Activated CD8-positive, alpha-beta memory T cell treated with anti-CD3 and anti-CD28 coated beads, Interleukin-2, amount 50 U/mL, for 4 hours (primary cell): Measurements from ENCODE around the gene PHF23.

Experiments
- DNase-seq: peaks from one replicate; pipeline ENCODE4 v3.0.0-alpha.2; 2020

The PHF23 gene

DNA sequence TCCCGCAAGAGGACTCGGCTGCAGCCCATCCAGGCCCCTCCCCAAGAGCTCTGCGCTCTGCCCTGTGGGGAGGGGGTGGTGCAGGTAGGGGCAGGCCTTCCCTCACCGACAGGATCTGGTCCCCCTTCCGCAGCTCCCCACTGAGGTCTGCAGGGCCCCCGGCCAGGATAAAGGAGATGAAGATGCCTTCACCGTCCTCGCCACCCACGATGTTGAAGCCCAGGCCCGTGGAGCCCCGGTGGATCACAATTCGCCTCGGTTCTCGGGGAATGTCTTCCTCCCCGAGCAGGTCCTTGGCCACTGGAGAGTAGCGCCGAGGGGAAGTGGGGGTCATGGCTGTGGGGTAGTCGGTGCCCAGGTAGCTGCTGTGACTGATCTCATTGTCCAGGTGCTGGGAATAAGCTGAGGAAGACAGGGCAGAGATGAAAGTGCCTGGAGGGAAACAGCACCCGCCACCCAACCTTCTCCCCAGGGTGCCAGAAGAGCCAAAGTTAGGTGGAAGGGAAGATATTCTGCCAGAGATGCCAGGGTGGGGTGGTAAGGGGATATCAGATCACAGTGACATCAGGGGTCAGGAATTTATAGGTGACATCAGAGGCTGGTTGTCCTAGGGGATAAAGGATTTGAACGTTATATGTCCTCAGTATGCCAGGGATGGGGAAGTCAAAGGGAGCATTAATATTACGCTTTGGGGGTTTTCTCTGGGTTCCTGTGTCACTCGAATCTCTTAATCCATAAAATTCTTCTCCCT is 42.4 kb downstream of the PHF23 start:
- DNase-seq, result no peak

DNA sequence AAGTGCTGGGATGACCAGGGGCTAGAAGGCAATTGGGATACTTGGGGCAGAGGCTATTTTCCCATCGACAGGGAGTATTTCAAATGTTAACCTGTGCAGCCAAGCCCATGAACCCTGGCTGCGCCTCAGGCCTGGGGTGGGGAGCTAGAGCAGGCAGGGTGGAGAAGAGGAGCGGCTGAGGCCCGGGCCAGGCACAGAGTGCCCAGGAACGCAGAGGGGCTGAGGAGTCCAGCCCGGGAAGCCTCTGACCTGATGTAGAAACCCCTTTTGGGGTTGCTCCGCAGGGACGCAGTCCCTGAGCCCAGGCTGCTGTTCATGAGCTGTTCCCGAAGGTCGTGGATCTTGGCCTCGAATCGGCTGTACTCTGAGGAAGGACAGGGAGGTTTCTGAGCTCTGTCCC is 43.3 kb downstream of the PHF23 start:
- DNase-seq, result no peak

DNA sequence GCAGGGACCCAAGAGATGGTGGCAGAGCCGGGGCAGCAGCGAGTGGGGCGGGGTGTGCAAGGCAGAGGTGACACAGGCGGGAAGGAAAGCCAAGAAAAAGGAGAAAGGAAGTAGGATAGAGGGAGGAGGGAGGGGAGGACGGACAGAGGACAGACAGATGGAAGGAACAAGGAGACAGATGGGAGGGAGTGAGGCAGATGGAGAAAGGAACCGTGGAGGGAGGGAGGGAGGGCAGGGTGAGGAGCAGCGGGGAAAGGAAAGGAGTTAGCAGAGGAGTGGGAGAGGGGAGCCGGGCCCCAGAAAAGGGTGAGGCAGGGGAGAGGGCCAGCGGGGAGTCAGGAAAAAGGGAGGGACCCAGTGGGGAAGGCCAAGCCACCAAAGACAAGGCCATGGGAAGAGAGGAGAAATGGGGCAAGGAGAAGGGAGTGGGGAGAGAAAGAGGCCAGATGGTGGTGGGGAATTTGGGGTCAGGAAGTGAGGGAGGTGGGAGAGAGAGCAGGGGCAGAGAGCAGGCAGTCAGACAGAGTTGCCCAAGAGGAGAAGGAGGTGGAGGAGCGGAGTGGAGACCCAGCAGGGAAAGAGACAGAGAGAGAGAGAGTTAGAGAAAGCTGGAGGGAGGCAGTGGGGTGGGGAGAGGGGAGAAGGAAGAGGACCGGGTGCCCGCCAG is 46.9 kb downstream of the PHF23 start:
- DNase-seq, result no peak

DNA sequence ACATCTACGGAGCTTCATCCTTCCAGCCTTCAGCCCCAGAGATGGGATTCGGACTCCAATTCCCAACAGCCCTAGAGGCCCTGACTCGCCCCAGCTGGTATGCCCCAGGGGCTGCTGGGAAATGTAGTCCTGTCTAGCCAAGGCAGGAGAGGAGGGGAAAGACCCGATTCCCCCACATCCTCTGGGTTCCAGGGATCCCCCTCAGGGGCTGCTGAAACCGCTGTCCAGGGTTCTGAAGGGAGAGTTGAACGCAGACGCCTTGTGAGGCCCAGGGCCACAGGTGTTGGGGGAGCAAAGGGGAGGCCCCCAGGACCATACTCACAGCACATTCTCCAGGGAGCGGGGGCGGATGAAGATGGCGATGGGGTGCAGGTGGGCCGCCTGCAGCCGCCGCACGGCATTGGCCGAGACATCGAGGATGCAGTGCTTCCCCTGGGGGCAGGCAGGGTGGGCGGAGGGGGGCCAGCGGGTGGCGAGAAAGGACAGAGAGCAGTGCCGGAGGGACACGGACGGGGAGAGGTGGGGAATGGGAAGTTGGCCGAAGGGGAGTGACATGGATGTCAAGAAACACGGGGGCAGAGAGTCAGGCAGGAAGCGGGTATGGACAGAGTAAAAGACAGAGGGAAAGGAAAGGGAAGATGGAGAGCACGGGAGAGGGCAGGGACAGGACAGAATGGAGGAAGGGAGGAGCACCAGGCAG is 47.5 kb downstream of the PHF23 start:
- no peak for DNase-seq

DNA sequence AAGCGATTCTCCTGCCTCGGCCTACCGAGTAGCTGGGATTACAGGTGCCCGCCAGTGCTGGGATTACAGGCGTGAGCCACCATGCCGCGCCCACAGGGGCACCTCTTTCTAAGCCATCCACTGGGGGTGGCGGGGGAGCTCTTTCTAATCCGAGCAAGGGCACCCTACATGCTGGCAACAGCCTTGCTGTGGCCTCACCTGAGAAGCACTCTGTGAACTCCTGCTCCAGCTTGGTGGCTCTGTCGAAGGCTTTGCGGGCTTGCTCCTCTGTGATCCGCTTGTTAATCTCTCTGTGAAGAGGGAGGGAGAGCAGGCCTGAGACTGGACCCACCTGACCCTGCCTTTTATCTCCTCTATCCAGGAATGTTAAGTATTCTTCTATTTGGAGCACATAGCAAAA is 48.2 kb downstream of the PHF23 start:
- DNase-seq, result no peak

DNA sequence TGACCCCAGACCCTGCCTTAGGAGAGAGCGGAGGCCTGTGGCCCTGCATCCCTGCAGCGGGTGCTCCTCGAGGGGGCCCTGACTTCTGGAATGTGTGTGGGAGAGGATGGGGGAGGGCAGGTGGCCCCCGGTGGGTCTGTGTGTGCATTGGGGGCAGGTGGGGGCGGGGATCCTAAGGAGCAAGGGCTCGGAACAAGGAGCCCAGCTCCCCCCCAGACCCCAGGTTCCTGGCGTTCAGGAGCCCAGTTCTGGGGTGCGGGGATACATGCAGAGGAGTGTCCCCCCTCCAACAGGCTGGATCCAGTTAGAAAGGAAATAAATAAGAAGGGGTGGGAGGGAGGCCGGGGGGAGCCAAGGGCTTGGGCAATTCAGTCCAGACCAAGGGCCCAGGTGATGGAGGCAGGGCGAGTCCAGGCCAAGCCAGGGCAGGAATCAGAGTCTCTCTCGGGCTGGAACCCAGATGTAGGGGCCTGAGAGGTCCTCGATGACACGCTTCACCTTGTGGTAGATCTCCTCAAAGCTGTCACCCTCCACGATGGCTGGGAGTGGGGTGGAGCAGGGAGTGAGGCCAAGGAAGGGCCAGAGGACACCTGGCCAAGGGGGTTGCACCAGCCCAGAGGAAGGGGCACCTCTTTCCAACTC is 48.9 kb downstream of the PHF23 start:
- no peak for DNase-seq

DNA sequence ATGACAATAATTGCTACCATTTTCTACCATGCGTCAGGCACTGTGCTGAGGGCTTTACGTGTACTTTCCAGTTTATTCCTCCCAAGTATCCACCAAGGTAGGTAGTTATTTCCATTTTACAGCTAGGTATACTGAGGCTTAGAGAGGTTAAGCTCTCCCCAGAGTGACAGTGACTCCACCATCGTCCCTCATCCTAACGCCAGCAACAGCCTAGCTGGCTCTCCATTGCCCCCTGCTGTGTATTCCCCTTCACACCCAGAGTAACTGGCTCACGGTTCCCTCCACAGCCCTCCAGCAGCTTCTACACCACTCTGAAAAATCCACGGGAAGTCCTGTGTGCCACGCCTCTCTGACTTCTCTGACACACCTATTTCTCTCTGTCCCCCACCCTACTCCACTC is 53.0 kb downstream of the PHF23 start:
- DNase-seq, result no peak
